Measurements from ENCODE around the gene AMMECR1. TPM values are rescaled to one million over a fixed set of nuclear protein-coding genes. Genes with fewer than 3 reads are reported as not detected.
A peak's percentile ranks its signal among the peaks of the same experiment; 100 is the strongest.
"Not testable (repeated sequence)": the region's sequence is repeated elsewhere in the genome, so short reads cannot be mapped to it uniquely, and the experiment has no call there.

The AMMECR1 gene
- total RNA-seq, 2 experiments from 2014 or later: 7.6 to 8.4 TPM

GRCh38 chrX:110159865-110160264 is 158.0 kb downstream of the AMMECR1 start:
- H3K36me3 Mint-ChIP-seq (ENCODE audit: low read depth): no peaks in the 10 kb centered on the region
- TF ChIP-seq CTCF (IDR thresholded peaks at IDR 0.05): no peak
- H3K9me3 Mint-ChIP-seq: no peaks in the 10 kb centered on the region
- peaks cover 10% of the 10 kb centered on the region for H3K4me1 Mint-ChIP-seq (ENCODE audit: low read depth)
- CTCF ChIA-PET: interaction anchor here (1.1 to 22.9 kb wide), 7 partner anchors 8 to 251 kb away, joined by 4 to 449 read pairs (median 4); no protein-coding TSS in a partner anchor
- no peak for ATAC-seq
- DNase-seq: no peak
- intact Hi-C loops (cut with micrococcal nuclease): loop anchor here (2.0 to 10.0 kb wide), 2 partner anchors 155 to 249 kb away; partner anchors contain the start of gene AMMECR1
- POLR2A ChIA-PET: no interaction called here
- H3K27me3 Mint-ChIP-seq: no peaks in the 10 kb centered on the region
- H3K27ac Mint-ChIP-seq: no peak overlapping the region
- no peak overlapping the region for H3K4me3 Mint-ChIP-seq

GRCh38 chrX:110159235-110159634 is 158.7 kb downstream of the AMMECR1 start:
- intact Hi-C loops (cut with micrococcal nuclease): no loop called here
- ATAC-seq: no peak
- POLR2A ChIA-PET: interaction anchor here (0.7 kb wide), 1 partner anchor 248 kb away, joined by 3 read pairs; no protein-coding TSS in a partner anchor
- CTCF ChIA-PET: interaction anchor here (2.0 to 22.9 kb wide), 3 partner anchors 9 to 252 kb away, joined by 4 to 449 read pairs (median 30); no protein-coding TSS in a partner anchor
- H3K4me3 Mint-ChIP-seq: no peak overlapping the region
- no peak for TF ChIP-seq CTCF (IDR thresholded peaks at IDR 0.05)
- no peaks in the 10 kb centered on the region for H3K9me3 Mint-ChIP-seq
- peak; percentile 5 for DNase-seq
- no peaks in the 10 kb centered on the region for H3K36me3 Mint-ChIP-seq (ENCODE audit: low read depth)
- peaks cover 10% of the 10 kb centered on the region for H3K4me1 Mint-ChIP-seq (ENCODE audit: low read depth)
- H3K27ac Mint-ChIP-seq: peak overlapping the region; percentile 43
- no peaks in the 10 kb centered on the region for H3K27me3 Mint-ChIP-seq

GRCh38 chrX:110157444-110157843 is 160.4 kb downstream of the AMMECR1 start:
- H3K36me3 Mint-ChIP-seq (ENCODE audit: low read depth): no peaks in the 10 kb centered on the region
- no peak overlapping the region for H3K27ac Mint-ChIP-seq
- H3K4me1 Mint-ChIP-seq (ENCODE audit: low read depth): peaks cover 10% of the 10 kb centered on the region
- H3K4me3 Mint-ChIP-seq: no peak overlapping the region
- CTCF ChIA-PET: interaction anchor here (2.0 to 22.9 kb wide), 3 partner anchors 10 to 254 kb away, joined by 13 to 449 read pairs (median 30); no protein-coding TSS in a partner anchor
- no peak for TF ChIP-seq CTCF (IDR thresholded peaks at IDR 0.05)
- H3K9me3 Mint-ChIP-seq: no peaks in the 10 kb centered on the region
- DNase-seq (no peak), ATAC-seq (no peak)
- intact Hi-C loops (cut with micrococcal nuclease): no loop called here
- POLR2A ChIA-PET: no interaction called here
- H3K27me3 Mint-ChIP-seq: no peaks in the 10 kb centered on the region

GRCh38 chrX:110156167-110156754 is 161.6 kb downstream of the AMMECR1 start:
- Mint-ChIP-seq H3K36me3 (ENCODE audit: low read depth) (no peaks in the 10 kb centered on the region), H3K4me3 (no peak overlapping the region), H3K9me3 (no peaks in the 10 kb centered on the region), H3K27ac (no peak overlapping the region), H3K4me1 (ENCODE audit: low read depth) (peaks cover 10% of the 10 kb centered on the region), H3K27me3 (no peaks in the 10 kb centered on the region)
- CTCF ChIA-PET: interaction anchor here (0.7 to 22.9 kb wide), 9 partner anchors 9 to 255 kb away, joined by 3 to 449 read pairs (median 3); partner anchors contain the start of gene RTL9
- DNase-seq (no peak), ATAC-seq (no peak)
- intact Hi-C loops (cut with micrococcal nuclease): no loop called here
- peak; percentile 59 for TF ChIP-seq CTCF (IDR thresholded peaks at IDR 0.05)
- POLR2A ChIA-PET: no interaction called here

- no peak for TF ChIP-seq CTCF (IDR thresholded peaks at IDR 0.05)
- Mint-ChIP-seq H3K4me3 (no peak overlapping the region), H3K27me3 (no peaks in the 10 kb centered on the region), H3K36me3 (ENCODE audit: low read depth) (no peaks in the 10 kb centered on the region), H3K27ac (no peak overlapping the region), H3K4me1 (ENCODE audit: low read depth) (peaks cover 10% of the 10 kb centered on the region), H3K9me3 (no peaks in the 10 kb centered on the region)
- ChIA-PET CTCF (interaction anchor here (0.7 to 22.9 kb wide), 9 partner anchors 8 to 255 kb away, joined by 3 to 449 read pairs (median 3); partner anchors contain the start of gene RTL9), POLR2A (no interaction called here)
- DNase-seq: no peak
- ATAC-seq: no peak
- intact Hi-C loops (cut with micrococcal nuclease): no loop called here
Observed at GRCh38 chrX:110155759-110156158, 162.1 kb downstream of the AMMECR1 start.

- H3K4me1 Mint-ChIP-seq (ENCODE audit: low read depth); H3K9me3 Mint-ChIP-seq; H3K36me3 Mint-ChIP-seq (ENCODE audit: low read depth); POLR2A ChIA-PET; intact Hi-C loops (cut with micrococcal nuclease); H3K4me3 Mint-ChIP-seq; H3K27me3 Mint-ChIP-seq; DNase-seq; ATAC-seq; H3K27ac Mint-ChIP-seq: not testable (repeated sequence)
- CTCF ChIA-PET: interaction anchor here (1.5 to 22.9 kb wide), 2 partner anchors 208 to 257 kb away, joined by 3 to 449 read pairs; no protein-coding TSS in a partner anchor
Observed at GRCh38 chrX:110154328-110154727, 163.6 kb downstream of the AMMECR1 start.
